Measurements from ENCODE around the gene NT5DC3.

- TF ChIP-seq CTCF (IDR thresholded peaks at IDR 0.05; ENCODE audit: low read length) (no peak), EZH2 (optimal IDR thresholded peaks at IDR 0.05; ENCODE audit: low read depth, low read length) (no peak)
These were observed 5.4 kb upstream of the NT5DC3 start for GRCh38 chr12:103846415-103846814.

All from MM.1S (cell line).